ENCODE results near the gene PRKCD. TPM values are rescaled to one million over a fixed set of nuclear protein-coding genes. Genes with fewer than 3 reads are reported as not detected.

PRKCD gene
- total RNA-seq: 36.3 TPM

GRCh38 chr3:53160660-53161449 lies at the start of gene PRKCD:
Gene PRKCD (plus strand): TSS chr3:53161209. CDS start chr3:53178423, 17,214 bp downstream.
- Histone ChIP-seq H3K27me3 (no peaks in the 10 kb centered on the region), H3K4me3 (peak within 1 kb of the TSS; percentile 88 to 90), H3K4me1 (peaks cover 6 to 23% of the 10 kb centered on the region in 2 donors), H3K36me3 (no peaks in the 10 kb centered on the region), H3K9me3 (no peaks in the 10 kb centered on the region), H3K27ac (peak within 1 kb of the TSS; percentile 81 to 93)
- DNase-seq (ENCODE audit: low spot score in 2 of 2): peak; percentile 59 to 95
- TF ChIP-seq CTCF (IDR thresholded peaks at IDR 0.05): peak; percentile 68 to 81 (median 80)
- intact Hi-C loops (cut with DNase I): loop anchor here (1.0 to 2.0 kb wide), 3 partner anchors 27 to 34 kb away; partner anchors contain the start of gene RFT1

- H3K36me3 ChIP-seq: peaks cover 17 to 51% of the 10 kb centered on the region in 2 donors
- no peaks in the 10 kb centered on the region for H3K4me1 ChIP-seq
- intact Hi-C loops (cut with DNase I): loop anchor here (10.0 kb wide), 1 partner anchor 603 kb away; no protein-coding TSS in a partner anchor
- no peak for DNase-seq (ENCODE audit: low spot score in 2 of 2)
- no peaks in the 10 kb centered on the region for H3K27me3 ChIP-seq
- no peak for TF ChIP-seq CTCF (IDR thresholded peaks at IDR 0.05)
- H3K9me3 ChIP-seq: no peaks in the 10 kb centered on the region
- H3K4me3 ChIP-seq: no peak overlapping the region
- H3K27ac ChIP-seq: no peak overlapping the region
Measured at GRCh38 chr3:53111822-53112221, 49.2 kb upstream of the PRKCD start.

GRCh38 chr3:53113293-53114010 lies 47.6 kb upstream of the PRKCD start:
- TF ChIP-seq CTCF (IDR thresholded peaks at IDR 0.05): no peak
- Histone ChIP-seq H3K4me3 (no peak overlapping the region), H3K27ac (no peak overlapping the region), H3K4me1 (no peaks in the 10 kb centered on the region), H3K36me3 (peaks cover 28 to 61% of the 10 kb centered on the region in 2 donors), H3K9me3 (no peaks in the 10 kb centered on the region), H3K27me3 (no peaks in the 10 kb centered on the region)
- intact Hi-C loops (cut with DNase I): loop anchor here (1.0 to 10.0 kb wide), 2 partner anchors 83 to 601 kb away; no protein-coding TSS in a partner anchor
- DNase-seq (ENCODE audit: low spot score in 2 of 2): no peak

- peak; percentile 17 to 90 for DNase-seq (ENCODE audit: low spot score in 2 of 2)
- no peaks in the 10 kb centered on the region for H3K4me1 ChIP-seq
- H3K36me3 ChIP-seq: peaks cover 32 to 63% of the 10 kb centered on the region in 2 donors
- H3K9me3 ChIP-seq: no peaks in the 10 kb centered on the region
- no peak overlapping the region for H3K4me3 ChIP-seq
- no peaks in the 10 kb centered on the region for H3K27me3 ChIP-seq
- intact Hi-C loops (cut with DNase I): loop anchor here (1.0 to 10.0 kb wide), 2 partner anchors 82 to 601 kb away; no protein-coding TSS in a partner anchor
- TF ChIP-seq CTCF (IDR thresholded peaks at IDR 0.05): peak; percentile 85 to 93 (median 87)
- H3K27ac ChIP-seq: no peak overlapping the region
Measured at GRCh38 chr3:53114011-53114400, 47.0 kb upstream of the PRKCD start.

- no peak overlapping the region for H3K4me3 ChIP-seq
- DNase-seq (ENCODE audit: low spot score in 2 of 2): no peak
- H3K27me3 ChIP-seq: no peaks in the 10 kb centered on the region
- peaks cover 32 to 63% of the 10 kb centered on the region in 2 donors for H3K36me3 ChIP-seq
- TF ChIP-seq CTCF (IDR thresholded peaks at IDR 0.05): no peak
- intact Hi-C loops (cut with DNase I): loop anchor here (1.0 to 10.0 kb wide), 2 partner anchors 82 to 600 kb away; no protein-coding TSS in a partner anchor
- H3K4me1 ChIP-seq: no peaks in the 10 kb centered on the region
- no peaks in the 10 kb centered on the region for H3K9me3 ChIP-seq
- H3K27ac ChIP-seq: no peak overlapping the region
Measured at GRCh38 chr3:53114412-53115074, 46.5 kb upstream of the PRKCD start.

Data from ascending aorta (tissue), 2 donors.